Endodermal cell (in vitro differentiated cells): Measurements from ENCODE around the gene ERAL1. TPM values are rescaled to one million over a fixed set of nuclear protein-coding genes. Genes with fewer than 3 reads are reported as not detected.

Experiments
- DNase-seq: peaks from one replicate; pipeline ENCODE4 v3.0.0-alpha.2; 2017
- H3K27ac ChIP-seq: 2 replicates; pipeline ENCODE4 v1.5.1; 2013; ENCODE audit warnings: mild to moderate bottlenecking, low read depth, low read length, moderate library complexity
- H3K27me3 ChIP-seq: 2 replicates; pipeline ENCODE4 v1.6.1; 2013; ENCODE audit warnings: mild to moderate bottlenecking, low read length, moderate library complexity; ENCODE audit not compliant: insufficient read depth, control insufficient read depth, poor library complexity, severe bottlenecking
- H3K36me3 ChIP-seq: 2 replicates; pipeline ENCODE4 v1.7.0; 2013; ENCODE audit warnings: mild to moderate bottlenecking, low read length, moderate library complexity; ENCODE audit not compliant: control insufficient read depth, insufficient read depth
- H3K4me1 ChIP-seq: one replicate; pipeline ENCODE4 v1.7.0; 2013; ENCODE audit warnings: low read length; ENCODE audit not compliant: control insufficient read depth, insufficient read depth
- H3K4me3 ChIP-seq: 2 replicates; pipeline ENCODE4 v1.5.1; 2013; ENCODE audit warnings: mild to moderate bottlenecking, low read length, moderate library complexity
- H3K9ac ChIP-seq: 2 replicates; pipeline ENCODE4 v1.6.1; 2013; ENCODE audit warnings: mild to moderate bottlenecking, low read length, moderate library complexity; ENCODE audit not compliant: poor library complexity, severe bottlenecking; ENCODE audit errors: extremely low read depth
- H3K9me3 ChIP-seq: 2 replicates; pipeline ENCODE4 v1.6.1; 2013; ENCODE audit warnings: mild to moderate bottlenecking, low read length, moderate library complexity; ENCODE audit not compliant: control insufficient read depth
- H3K27ac Mint-ChIP-seq: 2 replicates; pipeline ENCODE4 v1.8.0; 2020; ENCODE audit warnings: mixed read lengths
- H3K27me3 Mint-ChIP-seq: 2 replicates; pipeline ENCODE4 v1.8.0; 2021; ENCODE audit warnings: mild to moderate bottlenecking, mixed read lengths; ENCODE audit not compliant: insufficient read depth
- H3K36me3 Mint-ChIP-seq: 2 replicates; pipeline ENCODE4 v1.8.0; 2020; ENCODE audit warnings: low read depth, mixed read lengths
- H3K4me1 Mint-ChIP-seq: 2 replicates; pipeline ENCODE4 v1.8.0; 2020; ENCODE audit warnings: mixed read lengths
- H3K4me3 Mint-ChIP-seq: 2 replicates; pipeline ENCODE4 v1.8.0; 2020; ENCODE audit warnings: mild to moderate bottlenecking, moderate library complexity, mixed read lengths
- H3K9me3 Mint-ChIP-seq: 2 replicates; pipeline ENCODE4 v1.8.0; 2020; ENCODE audit warnings: mild to moderate bottlenecking, mixed read lengths
- CTCF ChIP-seq: fragments of 200-600 bp; sonication (generic); conservative IDR thresholded peaks from 2 replicates; pipeline ENCODE4 v1.5.0; 2021; ENCODE audit warnings: antibody characterized with exemption, mild to moderate bottlenecking
- WGBS, 2 experiments: methylation state at CpG; one replicate each; pipeline versions ENCODE4 v1.1.5 to v1.1.7; 2013; ENCODE audit warnings: missing lambda C conversion rate in 2 of 2, mixed read lengths in 1 of 2; ENCODE audit not compliant: insufficient coverage in 1 of 2, insufficient read length in 1 of 2; 5-methylcytosine and 5-hydroxymethylcytosine counted together
- total RNA-seq, 2 donors: library from RNA; stranded (reverse); fragmentation: NEBNext Ultra II Directional in 1 of 2; extraction: Animal tissue kit (Norgen Biotek cat#: 25700) in 1 of 2; gene quantifications; 2 replicates in 1 of 2; 3 replicates in 1 of 2; pipeline ENCODE4 v1.2.1, GENCODE V29; 2021

ERAL1 gene
- total RNA-seq, 2 donors from 2014 or later: 54.2 to 60.9 TPM

- Histone ChIP-seq H3K9me3 (no peaks in the 10 kb centered on the region), H3K4me1 (no peaks in the 10 kb centered on the region), H3K27me3 (no peaks in the 10 kb centered on the region), H3K36me3 (peaks cover 61% of the 10 kb centered on the region), H3K27ac (no peak overlapping the region), H3K4me3 (no peak overlapping the region), H3K9ac (no peak overlapping the region)
- no peaks in the 10 kb centered on the region for H3K27me3 Mint-ChIP-seq
- no peak for TF ChIP-seq CTCF
- H3K4me3 Mint-ChIP-seq: no peak overlapping the region
- DNase-seq: no peak
- peaks cover 1% of the 10 kb centered on the region for H3K4me1 Mint-ChIP-seq
- H3K36me3 Mint-ChIP-seq: peaks cover 51% of the 10 kb centered on the region
- no peaks in the 10 kb centered on the region for H3K9me3 Mint-ChIP-seq
- peak overlapping the region; percentile 26 for H3K27ac Mint-ChIP-seq
- 93 to 99% methylated on average over 10 to 27 of the region's 27 CpGs for WGBS, 2 experiments
Measured at GRCh38 chr17:28883967-28884702, 29.3 kb downstream of the ERAL1 start.

- no peak for TF ChIP-seq CTCF
- whole genome bisulfite sequencing, 2 experiments: 90 to 95% methylated on average over 4 of the region's 4 CpGs
- peaks cover 50% of the 10 kb centered on the region for H3K36me3 Mint-ChIP-seq
Measured at GRCh38 chr17:28885363-28885762, 30.5 kb downstream of the ERAL1 start.

GRCh38 chr17:28885951-28886350 lies 31.1 kb downstream of the ERAL1 start:
- Histone ChIP-seq H3K27me3 (no peaks in the 10 kb centered on the region), H3K27ac (no peak overlapping the region), H3K4me3 (no peak overlapping the region), H3K36me3 (peaks cover 46% of the 10 kb centered on the region), H3K9ac (no peak overlapping the region), H3K9me3 (no peaks in the 10 kb centered on the region), H3K4me1 (no peaks in the 10 kb centered on the region)
- no peak overlapping the region for H3K4me3 Mint-ChIP-seq
- H3K27me3 Mint-ChIP-seq: no peaks in the 10 kb centered on the region
- no peak for TF ChIP-seq CTCF
- no peak overlapping the region for H3K27ac Mint-ChIP-seq
- 81 to 94% methylated on average over 6 to 10 of the region's 10 CpGs for WGBS, 2 experiments
- DNase-seq: no peak
- peaks cover 48% of the 10 kb centered on the region for H3K36me3 Mint-ChIP-seq
- no peaks in the 10 kb centered on the region for H3K9me3 Mint-ChIP-seq
- H3K4me1 Mint-ChIP-seq: no peaks in the 10 kb centered on the region

More at GRCh38 chr17:28885363-28885762, 30.5 kb downstream of the ERAL1 start:
- Histone ChIP-seq H3K4me1 (no peaks in the 10 kb centered on the region), H3K9me3 (no peaks in the 10 kb centered on the region), H3K4me3 (no peak overlapping the region), H3K27me3 (no peaks in the 10 kb centered on the region), H3K36me3 (peaks cover 48% of the 10 kb centered on the region), H3K9ac (no peak overlapping the region), H3K27ac (no peak overlapping the region)
- H3K9me3 Mint-ChIP-seq: no peaks in the 10 kb centered on the region
- no peak overlapping the region for H3K27ac Mint-ChIP-seq
- no peaks in the 10 kb centered on the region for H3K27me3 Mint-ChIP-seq
- H3K4me3 Mint-ChIP-seq: no peak overlapping the region
- DNase-seq: no peak
- H3K4me1 Mint-ChIP-seq: no peaks in the 10 kb centered on the region
